GM06990 (cell line): ENCODE results near the gene TMEM82.

Source experiments
- DNase-seq: peaks from one replicate; pipeline ENCODE4 v3.0.0-alpha.2; 2011; ENCODE audit not compliant: insufficient read length; ENCODE audit errors: extremely low read depth
- H3K27me3 ChIP-seq: replicated peaks from 2 replicates; pipeline ENCODE4 v1.6.0; 2011; ENCODE audit warnings: low read length; ENCODE audit not compliant: control insufficient read depth, insufficient read depth
- H3K36me3 ChIP-seq: 2 replicates; pipeline ENCODE4 v1.5.1; 2011; ENCODE audit warnings: low read length; ENCODE audit not compliant: control insufficient read depth, insufficient read depth
- H3K4me3 ChIP-seq: replicated peaks from 2 replicates; pipeline ENCODE4 v1.5.1; 2011; ENCODE audit warnings: low read depth, mild to moderate bottlenecking, control low read depth, low read length
- CTCF ChIP-seq: IDR thresholded peaks from 2 replicates; pipeline ENCODE4 v1.5.1; 2011; ENCODE audit warnings: low read length, control low read depth, mild to moderate bottlenecking, inconsistent platforms; ENCODE audit not compliant: insufficient read depth, poor library complexity, severe bottlenecking

TMEM82 gene

GRCh38 chr1:15744122-15744679, 1.9 kb downstream of the TMEM82 start:
- Histone ChIP-seq H3K36me3 (no peaks in the 10 kb centered on the region), H3K4me3 (no peak overlapping the region), H3K27me3 (no peaks in the 10 kb centered on the region)
- no peak for TF ChIP-seq CTCF
- no peak for DNase-seq

- no peak for DNase-seq
Observed at GRCh38 chr1:15747378-15747777, 5.1 kb downstream of the TMEM82 start.

GRCh38 chr1:15748264-15748663, 6.0 kb downstream of the TMEM82 start:
- Histone ChIP-seq H3K27me3 (no peaks in the 10 kb centered on the region; the same call in 1 of the 2 replicates), H3K4me3 (no peak overlapping the region), H3K36me3 (no peaks in the 10 kb centered on the region)
- DNase-seq: no peak
- no peak for TF ChIP-seq CTCF

More at GRCh38 chr1:15747378-15747777, 5.1 kb downstream of the TMEM82 start:
- H3K4me3 ChIP-seq: no peak overlapping the region
- no peak for TF ChIP-seq CTCF
- H3K27me3 ChIP-seq: no peaks in the 10 kb centered on the region
- H3K36me3 ChIP-seq: no peaks in the 10 kb centered on the region

- no peak overlapping the region for H3K4me3 ChIP-seq
- H3K27me3 ChIP-seq: no peaks in the 10 kb centered on the region; the same call in 1 of the 2 replicates
- no peaks in the 10 kb centered on the region for H3K36me3 ChIP-seq
- TF ChIP-seq CTCF: no peak
- DNase-seq: no peak
Observed at GRCh38 chr1:15748690-15749398, 6.5 kb downstream of the TMEM82 start.

GRCh38 chr1:15749399-15750291, 7.3 kb downstream of the TMEM82 start:
- no peak for DNase-seq
- H3K27me3 ChIP-seq: no peaks in the 10 kb centered on the region; the same call in 1 of the 2 replicates
- TF ChIP-seq CTCF: no peak
- H3K4me3 ChIP-seq: no peak overlapping the region
- no peaks in the 10 kb centered on the region for H3K36me3 ChIP-seq
